ENCODE measurements around the gene HMOX2.

DNA sequence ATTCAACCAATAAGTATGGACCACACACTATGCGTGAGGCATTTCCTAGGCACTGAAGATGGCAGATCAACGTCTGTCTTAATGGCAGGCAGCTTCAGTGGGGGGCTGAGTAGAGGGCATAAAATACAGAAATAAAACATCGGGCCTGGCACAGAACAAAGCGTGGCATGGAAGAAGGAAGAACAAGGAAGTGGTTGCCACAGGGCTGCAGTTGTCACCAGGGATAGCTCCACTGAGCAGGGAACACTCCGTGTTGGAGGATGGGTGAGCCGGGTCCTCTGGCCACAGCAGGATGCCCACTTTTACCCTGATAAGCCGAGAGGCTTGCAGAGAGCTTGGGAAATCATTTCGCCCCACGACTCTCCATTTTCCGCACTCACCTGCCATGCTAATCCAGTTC is 56.0 kb downstream of the HMOX2 start:
- no peak for TF ChIP-seq NR2C2 (CRISPR knock-in tag; IDR thresholded peaks at IDR 0.05)
- TF ChIP-seq, protein P1, sequence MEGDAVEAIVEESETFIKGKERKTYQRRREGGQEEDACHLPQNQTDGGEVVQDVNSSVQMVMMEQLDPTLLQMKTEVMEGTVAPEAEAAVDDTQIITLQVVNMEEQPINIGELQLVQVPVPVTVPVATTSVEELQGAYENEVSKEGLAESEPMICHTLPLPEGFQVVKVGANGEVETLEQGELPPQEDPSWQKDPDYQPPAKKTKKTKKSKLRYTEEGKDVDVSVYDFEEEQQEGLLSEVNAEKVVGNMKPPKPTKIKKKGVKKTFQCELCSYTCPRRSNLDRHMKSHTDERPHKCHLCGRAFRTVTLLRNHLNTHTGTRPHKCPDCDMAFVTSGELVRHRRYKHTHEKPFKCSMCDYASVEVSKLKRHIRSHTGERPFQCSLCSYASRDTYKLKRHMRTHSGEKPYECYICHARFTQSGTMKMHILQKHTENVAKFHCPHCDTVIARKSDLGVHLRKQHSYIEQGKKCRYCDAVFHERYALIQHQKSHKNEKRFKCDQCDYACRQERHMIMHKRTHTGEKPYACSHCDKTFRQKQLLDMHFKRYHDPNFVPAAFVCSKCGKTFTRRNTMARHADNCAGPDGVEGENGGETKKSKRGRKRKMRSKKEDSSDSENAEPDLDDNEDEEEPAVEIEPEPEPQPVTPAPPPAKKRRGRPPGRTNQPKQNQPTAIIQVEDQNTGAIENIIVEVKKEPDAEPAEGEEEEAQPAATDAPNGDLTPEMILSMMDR (IDR thresholded peaks at IDR 0.05): no peak

Measured in WTC11 (cell line).